Activated CD4-positive, alpha-beta T cell treated with anti-CD3 and anti-CD28 coated beads, Interleukin-2, amount 10 ng/mL, durations not matched to agents 24 days and 14 days (primary cell): ENCODE measurements around the gene TNFSF4. TPM values are rescaled to one million over a fixed set of nuclear protein-coding genes. Genes with fewer than 3 reads are reported as not detected.
A peak's percentile ranks its signal among the peaks of the same experiment; 100 is the strongest.
"Not testable (repeated sequence)": the region's sequence is repeated elsewhere in the genome, so short reads cannot be mapped to it uniquely, and the experiment has no call there.

Source experiments
- DNase-seq: peaks from one replicate; pipeline ENCODE4 v3.0.0; 2022
- H3K27ac Mint-ChIP-seq: one replicate; pipeline ENCODE4 v1.8.0; 2022; ENCODE audit warnings: mild to moderate bottlenecking, mixed read lengths
- H3K27me3 Mint-ChIP-seq: one replicate; pipeline ENCODE4 v1.8.0; 2022; ENCODE audit warnings: mixed read lengths
- H3K36me3 Mint-ChIP-seq: one replicate; pipeline ENCODE4 v1.8.0; 2022; ENCODE audit warnings: low read depth, mild to moderate bottlenecking, mixed read lengths
- H3K4me1 Mint-ChIP-seq: one replicate; pipeline ENCODE4 v1.8.0; 2021; ENCODE audit warnings: mixed read lengths
- H3K4me3 Mint-ChIP-seq: one replicate; pipeline ENCODE4 v1.8.0; 2022; ENCODE audit warnings: mild to moderate bottlenecking, moderate library complexity, mixed read lengths
- H3K9me3 Mint-ChIP-seq: one replicate; pipeline ENCODE4 v1.8.0; 2021; ENCODE audit warnings: mixed read lengths
- intact Hi-C: fragments of 100-400 bp; cut with micrococcal nuclease; formaldehyde crosslinking; loops from one replicate; pipeline ENCODE4 v1.15.1; 2023
- total RNA-seq: library from RNA; stranded (reverse); gene quantifications from 2 replicates; pipeline ENCODE4 v1.2.3, GENCODE V29; 2022

The TNFSF4 gene, protein sequence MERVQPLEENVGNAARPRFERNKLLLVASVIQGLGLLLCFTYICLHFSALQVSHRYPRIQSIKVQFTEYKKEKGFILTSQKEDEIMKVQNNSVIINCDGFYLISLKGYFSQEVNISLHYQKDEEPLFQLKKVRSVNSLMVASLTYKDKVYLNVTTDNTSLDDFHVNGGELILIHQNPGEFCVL
- 1.7 and 1.9 TPM in 2 replicates for total RNA-seq

DNA sequence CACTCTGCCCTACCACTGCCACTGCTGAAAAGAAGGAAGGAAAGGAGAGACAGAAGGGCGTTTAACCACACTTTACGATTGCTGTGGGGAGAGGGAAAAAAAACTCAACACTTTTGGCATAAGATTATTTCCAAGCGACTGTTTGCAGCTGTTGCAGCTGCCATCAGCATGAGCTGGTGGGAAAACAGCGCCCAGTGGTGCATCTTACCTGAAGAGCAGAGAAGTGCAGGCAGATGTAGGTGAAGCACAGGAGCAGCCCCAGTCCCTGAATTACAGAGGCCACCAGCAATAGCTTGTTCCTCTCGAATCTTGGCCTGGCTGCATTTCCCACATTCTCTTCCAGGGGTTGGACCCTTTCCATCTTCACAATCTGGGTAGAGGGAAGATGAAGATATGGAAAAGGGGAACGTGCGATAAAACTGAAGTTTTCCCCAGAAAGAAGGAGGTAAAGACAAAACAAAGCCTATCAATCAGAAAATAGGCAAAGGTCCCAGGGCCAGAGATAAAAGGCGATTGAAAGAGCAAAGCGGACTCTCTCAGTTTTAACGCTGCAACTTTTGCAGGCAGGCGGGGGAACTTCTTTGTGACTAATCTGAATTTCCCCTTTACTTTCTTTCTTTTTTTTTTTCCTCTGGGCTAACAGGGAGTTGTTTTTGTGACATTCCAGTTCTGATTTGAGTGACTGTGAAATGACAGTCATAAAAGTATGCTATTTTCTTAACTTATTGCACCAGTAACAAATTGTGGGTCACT lies at the start of gene TNFSF4:
Gene TNFSF4 (minus strand): TSS at position 516 of the 753 bp plus-strand sequence. CDS start 155 bp downstream, at position 361.
- intact Hi-C loops = loop anchor here (1.0 to 5.0 kb wide), 5 partner anchors 15 to 462 kb away; no protein-coding TSS in a partner anchor
- H3K27ac Mint-ChIP-seq = peak within 1 kb of the TSS; percentile 38
- H3K4me1 Mint-ChIP-seq = peaks cover 34% of the 10 kb centered on the region
- peak within 1 kb of the TSS; percentile 67 for H3K4me3 Mint-ChIP-seq
- peak; percentile 63 for DNase-seq
- H3K27me3 Mint-ChIP-seq = peaks cover 39% of the 10 kb centered on the region
- H3K9me3 Mint-ChIP-seq = no peaks in the 10 kb centered on the region
- no peaks in the 10 kb centered on the region for H3K36me3 Mint-ChIP-seq

DNA sequence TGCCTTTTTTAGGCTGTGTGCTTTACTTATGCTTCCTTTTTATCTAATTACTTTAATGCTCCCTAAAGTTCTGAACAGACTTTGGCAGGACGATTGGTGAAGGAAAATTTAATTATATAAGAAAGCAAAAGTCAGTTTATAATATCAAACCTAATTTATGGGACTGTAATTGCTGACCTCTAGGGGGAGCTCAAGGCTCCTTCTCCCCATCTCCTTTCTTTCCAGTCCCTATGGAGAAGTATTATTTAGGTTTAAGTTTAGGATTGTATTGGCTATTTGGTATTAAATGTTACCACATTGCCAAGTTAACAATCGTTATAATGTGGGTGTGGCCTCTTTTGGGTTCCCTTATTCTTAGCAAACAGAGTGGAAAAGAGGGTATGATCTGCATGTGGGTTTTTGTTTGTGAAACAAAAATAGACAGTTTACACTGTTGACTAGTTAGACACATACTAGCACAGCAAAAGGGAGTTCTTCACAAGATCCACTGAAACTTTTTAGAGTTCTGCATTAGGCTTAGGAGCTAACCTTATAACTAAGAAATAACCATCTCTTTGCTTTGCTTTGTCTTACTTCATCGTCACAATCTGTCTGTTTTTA lies 48.2 kb upstream of the TNFSF4 start:
- Mint-ChIP-seq H3K4me3 (no peak overlapping the region), H3K27ac (no peak overlapping the region), H3K9me3 (no peaks in the 10 kb centered on the region), H3K27me3 (peaks cover 2% of the 10 kb centered on the region), H3K36me3 (no peaks in the 10 kb centered on the region), H3K4me1 (no peaks in the 10 kb centered on the region)
- intact Hi-C loops = loop anchor here (10.0 kb wide), 1 partner anchor 149 kb away; no protein-coding TSS in a partner anchor
- no peak for DNase-seq

DNA sequence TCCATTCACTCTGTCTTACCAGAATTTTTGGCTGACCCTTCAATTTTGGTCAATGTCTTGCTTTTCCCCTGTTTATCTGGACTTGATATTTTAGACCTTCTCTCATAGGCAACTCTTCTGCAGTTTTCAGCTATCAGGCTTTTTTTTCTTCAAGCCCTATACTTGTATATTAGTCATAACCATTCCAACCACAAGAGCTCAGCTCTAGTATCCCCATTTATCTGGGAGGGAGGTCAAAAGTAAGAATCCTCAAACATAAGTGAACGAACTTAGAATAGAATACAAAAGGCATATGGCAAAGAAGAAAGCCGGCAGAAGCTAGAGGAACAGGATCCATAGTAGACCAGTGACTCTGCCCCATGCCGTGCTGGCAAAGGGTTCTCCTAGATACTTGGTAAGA lies 45.9 kb upstream of the TNFSF4 start:
- H3K27me3 Mint-ChIP-seq = peaks cover 4% of the 10 kb centered on the region
- H3K4me3 Mint-ChIP-seq = no peak overlapping the region
- H3K4me1 Mint-ChIP-seq = no peaks in the 10 kb centered on the region
- no peaks in the 10 kb centered on the region for H3K9me3 Mint-ChIP-seq
- no peak overlapping the region for H3K27ac Mint-ChIP-seq
- H3K36me3 Mint-ChIP-seq = no peaks in the 10 kb centered on the region
- DNase-seq = no peak
- intact Hi-C loops = loop anchor here (10.0 kb wide), 1 partner anchor 152 kb away; no protein-coding TSS in a partner anchor

DNA sequence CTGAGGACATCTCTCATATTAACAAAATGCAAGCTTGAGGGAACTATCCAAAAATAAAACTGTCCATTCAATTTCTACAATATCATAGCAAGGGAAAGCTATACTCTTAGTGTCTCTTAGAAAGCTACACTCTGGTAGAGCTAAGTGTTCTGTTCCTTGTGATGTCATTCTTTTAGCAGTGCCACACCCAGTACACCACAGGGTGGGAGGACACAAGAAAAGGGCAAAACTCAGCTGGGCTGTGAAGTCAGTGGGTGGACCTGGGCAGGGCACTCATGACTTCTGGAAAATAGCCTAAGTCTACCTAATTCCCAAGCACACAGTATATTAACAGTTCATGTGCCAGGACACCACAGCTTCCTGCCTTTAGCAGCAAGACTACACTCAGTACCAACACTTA lies 42.2 kb upstream of the TNFSF4 start:
- Mint-ChIP-seq H3K27me3 (peaks cover 4% of the 10 kb centered on the region), H3K27ac (no peak overlapping the region), H3K36me3 (no peaks in the 10 kb centered on the region), H3K4me3 (no peak overlapping the region), H3K9me3 (no peaks in the 10 kb centered on the region), H3K4me1 (no peaks in the 10 kb centered on the region)
- no peak for DNase-seq
- intact Hi-C loops = no loop called here

DNA sequence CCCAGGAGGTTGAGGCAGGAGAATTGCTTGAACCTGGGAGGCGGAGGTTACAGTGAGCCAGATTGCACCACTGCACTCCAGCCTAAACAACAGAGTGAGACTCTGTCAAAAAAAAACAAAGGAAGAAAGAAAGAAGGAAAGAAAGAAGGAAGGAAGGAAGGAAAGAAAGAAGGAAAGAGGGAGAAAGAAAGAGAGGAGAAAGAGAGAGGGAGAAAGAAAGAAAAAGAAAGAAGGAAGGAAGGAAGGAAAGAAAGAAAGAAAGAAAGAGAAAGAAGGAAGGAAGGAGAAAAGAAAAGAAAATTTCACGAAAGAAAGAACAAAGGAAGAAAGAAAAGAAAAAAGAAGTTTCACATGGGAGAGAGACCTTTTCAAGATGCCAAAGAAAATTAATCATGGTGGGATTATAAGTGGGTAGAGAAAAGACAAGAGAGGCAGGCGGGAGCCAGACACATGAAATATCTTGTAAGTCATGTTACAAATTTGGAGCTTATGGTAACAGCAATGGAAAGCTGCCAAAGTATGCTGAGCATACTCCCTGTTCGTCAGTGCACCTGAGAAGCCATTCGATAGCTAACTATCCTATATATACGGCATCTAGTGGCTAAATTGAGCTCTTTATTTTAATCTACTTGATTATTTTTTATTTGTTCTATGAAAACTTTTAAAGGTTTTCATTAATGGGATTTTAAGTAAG lies 41.3 kb upstream of the TNFSF4 start:
- no peak overlapping the region for H3K27ac Mint-ChIP-seq
- peaks cover 5% of the 10 kb centered on the region for H3K9me3 Mint-ChIP-seq
- no peaks in the 10 kb centered on the region for H3K36me3 Mint-ChIP-seq
- H3K4me3 Mint-ChIP-seq = no peak overlapping the region
- H3K27me3 Mint-ChIP-seq = peaks cover 4% of the 10 kb centered on the region
- intact Hi-C loops = no loop called here
- no peak for DNase-seq
- no peaks in the 10 kb centered on the region for H3K4me1 Mint-ChIP-seq

DNA sequence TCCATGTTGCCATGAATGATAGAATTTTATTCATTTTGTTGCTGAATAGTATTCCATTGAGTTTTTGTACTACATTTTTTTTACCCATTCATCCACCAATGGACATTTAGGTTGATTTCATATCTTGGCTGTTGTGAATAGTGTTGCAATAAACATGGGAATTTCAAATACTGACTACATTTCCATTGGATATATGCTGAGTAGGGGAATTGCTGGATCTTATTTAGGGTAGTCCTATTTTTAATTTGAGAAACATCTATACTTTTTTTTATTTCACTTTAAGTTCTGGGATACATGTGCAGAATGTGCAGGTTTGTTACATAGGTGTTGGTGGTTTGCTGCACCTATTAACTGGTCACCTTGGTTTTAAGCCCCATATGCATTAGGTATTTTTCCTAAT lies 38.8 kb upstream of the TNFSF4 start:
- Mint-ChIP-seq H3K4me3 (no peak overlapping the region), H3K9me3 (peaks cover 19% of the 10 kb centered on the region), H3K36me3 (no peaks in the 10 kb centered on the region), H3K4me1 (no peaks in the 10 kb centered on the region), H3K27me3 (peaks cover 2% of the 10 kb centered on the region), H3K27ac (no peak overlapping the region)
- intact Hi-C loops = no loop called here
- no peak for DNase-seq

DNA sequence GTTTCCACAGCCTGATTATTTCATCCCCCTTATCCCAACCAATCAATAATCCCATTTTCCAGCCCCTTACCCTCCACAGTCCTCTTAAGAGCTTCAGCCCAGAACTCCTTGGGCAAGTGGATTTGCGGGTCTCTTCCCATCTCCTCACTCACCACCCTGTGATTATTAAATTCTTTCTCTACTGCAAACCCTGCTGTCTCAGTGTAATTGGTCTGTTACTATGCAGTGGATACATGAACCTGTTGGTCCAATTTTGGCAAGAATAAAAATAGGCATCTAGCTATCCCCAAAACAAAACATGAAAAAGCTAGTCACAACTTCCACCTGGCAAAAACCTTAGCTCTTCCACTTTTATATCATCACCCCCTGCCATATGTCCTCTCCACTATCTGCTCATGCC lies 36.2 kb upstream of the TNFSF4 start:
- Mint-ChIP-seq H3K27ac (no peak overlapping the region), H3K27me3 (no peaks in the 10 kb centered on the region)

DNA sequence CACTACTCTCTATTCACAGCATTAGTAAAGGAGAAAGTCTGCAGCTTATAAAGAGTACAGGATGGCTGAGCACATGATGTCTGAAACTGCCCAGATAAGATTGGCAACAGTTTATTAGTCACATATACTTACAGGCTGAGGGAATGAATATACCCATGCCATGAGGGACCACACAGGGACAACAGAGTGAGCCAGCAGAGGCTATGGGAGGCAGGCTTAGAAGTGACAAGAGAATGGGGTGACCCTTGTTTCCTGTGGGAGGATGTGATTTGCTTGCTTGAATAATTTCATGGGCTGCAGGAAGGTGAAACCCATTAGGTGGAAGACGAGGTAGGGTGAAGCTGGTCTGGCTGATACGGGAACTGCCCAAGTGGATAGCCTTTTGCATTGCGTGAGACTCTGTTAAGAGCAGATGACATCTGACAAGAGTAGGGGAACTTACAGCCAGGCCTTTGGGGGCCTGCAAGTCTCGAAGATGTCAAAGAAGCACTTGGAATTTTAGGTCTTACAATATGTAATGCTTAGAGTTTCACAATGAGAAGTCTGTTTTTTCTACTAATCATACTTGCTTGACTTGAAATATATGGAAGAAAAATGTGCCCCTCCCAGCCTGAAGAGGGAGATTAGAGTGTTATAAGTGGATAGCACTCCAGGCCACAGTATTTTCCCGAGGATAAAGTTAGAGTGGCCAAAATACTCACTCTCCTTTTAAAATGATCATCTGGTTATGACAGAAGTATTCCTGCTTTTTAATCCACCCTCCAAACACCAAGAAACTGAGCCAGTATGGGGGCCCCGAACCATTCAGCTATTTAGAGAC lies 34.6 kb upstream of the TNFSF4 start:
- H3K27me3 Mint-ChIP-seq = no peaks in the 10 kb centered on the region
- intact Hi-C loops = no loop called here
- peaks cover 29% of the 10 kb centered on the region for H3K9me3 Mint-ChIP-seq
- H3K27ac Mint-ChIP-seq = no peak overlapping the region
- DNase-seq = no peak
- H3K4me1 Mint-ChIP-seq = no peaks in the 10 kb centered on the region
- no peaks in the 10 kb centered on the region for H3K36me3 Mint-ChIP-seq
- H3K4me3 Mint-ChIP-seq = no peak overlapping the region

More for the DNA sequence above, 36.2 kb upstream of the TNFSF4 start:
- no peak for DNase-seq
- no peak overlapping the region for H3K4me3 Mint-ChIP-seq
- no peaks in the 10 kb centered on the region for H3K36me3 Mint-ChIP-seq
- no peaks in the 10 kb centered on the region for H3K4me1 Mint-ChIP-seq
- intact Hi-C loops = no loop called here
- peaks cover 23% of the 10 kb centered on the region for H3K9me3 Mint-ChIP-seq

DNA sequence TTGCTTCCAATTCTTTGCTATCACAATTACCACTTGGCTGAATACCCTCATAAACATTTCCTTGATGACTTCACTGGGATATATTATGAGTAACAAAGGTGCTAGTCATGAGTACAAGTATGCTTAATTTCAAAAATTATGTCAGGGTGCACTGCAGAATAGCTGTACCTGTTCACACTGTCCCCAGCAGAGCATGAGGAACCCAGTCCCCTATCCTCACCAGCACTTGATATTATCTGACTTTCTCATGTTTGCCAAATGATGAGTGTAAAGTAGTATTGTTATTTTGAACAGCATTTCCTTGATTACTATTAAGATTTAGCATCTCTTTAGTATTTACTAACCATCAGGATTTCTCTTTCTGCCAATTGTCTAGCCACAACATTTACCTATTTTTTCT lies 33.5 kb upstream of the TNFSF4 start:
- no peak overlapping the region for H3K27ac Mint-ChIP-seq
- H3K9me3 Mint-ChIP-seq = peaks cover 29% of the 10 kb centered on the region
- no peaks in the 10 kb centered on the region for H3K27me3 Mint-ChIP-seq
- DNase-seq = no peak
- no peaks in the 10 kb centered on the region for H3K36me3 Mint-ChIP-seq
- H3K4me3 Mint-ChIP-seq = no peak overlapping the region
- no peaks in the 10 kb centered on the region for H3K4me1 Mint-ChIP-seq
- intact Hi-C loops = no loop called here

DNA sequence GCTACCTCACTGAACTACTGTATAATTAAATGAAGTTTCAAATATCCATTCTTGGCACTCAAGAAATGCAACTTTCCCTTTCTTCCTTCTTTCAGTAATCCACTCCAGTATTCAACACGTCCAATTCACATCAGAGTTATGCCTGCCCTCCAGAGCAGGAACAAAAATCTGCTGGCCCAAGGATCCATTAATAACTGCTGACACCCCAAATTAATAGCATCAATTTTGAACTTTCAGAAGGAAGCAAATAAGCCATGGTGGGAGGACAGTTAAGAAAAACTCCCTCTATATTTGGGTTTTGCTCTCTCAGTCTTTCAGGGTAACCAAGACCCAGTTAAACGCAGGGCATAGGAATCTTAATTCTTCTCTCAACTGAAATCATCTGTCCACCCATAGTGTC lies 31.9 kb upstream of the TNFSF4 start:
- H3K27ac Mint-ChIP-seq = no peak overlapping the region
- H3K27me3 Mint-ChIP-seq = no peaks in the 10 kb centered on the region
- no peaks in the 10 kb centered on the region for H3K4me1 Mint-ChIP-seq
- H3K4me3 Mint-ChIP-seq = no peak overlapping the region
- no peak for DNase-seq
- intact Hi-C loops = no loop called here
- H3K36me3 Mint-ChIP-seq = no peaks in the 10 kb centered on the region
- H3K9me3 Mint-ChIP-seq = peaks cover 34% of the 10 kb centered on the region

DNA sequence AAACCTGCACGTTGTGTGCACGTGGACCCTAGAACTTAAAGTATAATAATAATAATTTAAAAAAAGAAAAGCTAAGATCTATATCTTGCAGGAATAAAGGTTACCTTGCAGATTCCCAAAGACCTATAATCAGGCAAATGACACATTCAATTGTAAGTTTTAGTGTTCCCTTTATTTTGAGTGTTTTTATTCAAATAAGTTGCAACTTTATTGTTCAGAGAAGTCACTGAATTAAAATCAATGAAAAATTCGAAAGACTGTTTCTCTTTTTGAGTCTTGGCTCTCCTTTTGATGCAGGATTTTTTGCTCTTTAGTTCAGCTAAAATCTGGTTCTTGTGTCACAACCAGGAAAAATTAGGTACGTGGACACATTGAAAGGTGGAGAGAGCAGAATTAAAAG lies 27.8 kb upstream of the TNFSF4 start:
- DNase-seq = no peak
- no peaks in the 10 kb centered on the region for H3K4me1 Mint-ChIP-seq
- H3K36me3 Mint-ChIP-seq = peaks cover 1% of the 10 kb centered on the region
- no peak overlapping the region for H3K27ac Mint-ChIP-seq
- H3K27me3 Mint-ChIP-seq = no peaks in the 10 kb centered on the region
- H3K9me3 Mint-ChIP-seq = peaks cover 25% of the 10 kb centered on the region
- no peak overlapping the region for H3K4me3 Mint-ChIP-seq
- intact Hi-C loops = no loop called here

DNA sequence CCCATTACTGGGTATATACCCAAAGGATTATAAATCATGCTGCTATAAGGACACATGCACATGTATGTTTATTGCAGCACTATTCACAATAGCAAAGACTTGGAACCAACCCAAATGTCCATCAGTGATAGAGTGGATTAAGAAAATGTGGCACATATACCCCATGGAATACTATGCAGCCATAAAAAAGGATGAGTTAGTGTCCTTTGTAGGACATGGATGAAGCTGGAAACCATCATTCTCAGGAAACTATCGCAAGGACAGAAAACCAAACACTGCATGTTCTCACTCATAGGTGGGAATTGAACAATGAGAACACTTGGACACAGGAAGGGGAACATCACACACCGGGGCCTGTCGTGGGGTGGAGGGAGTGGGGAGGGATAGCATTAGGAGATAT lies 27.3 kb upstream of the TNFSF4 start:
- H3K36me3 Mint-ChIP-seq, H3K27me3 Mint-ChIP-seq, H3K27ac Mint-ChIP-seq, DNase-seq, H3K4me1 Mint-ChIP-seq, H3K4me3 Mint-ChIP-seq, intact Hi-C loops: not testable (repeated sequence)
- H3K9me3 Mint-ChIP-seq = peaks cover 27% of the 10 kb centered on the region

DNA sequence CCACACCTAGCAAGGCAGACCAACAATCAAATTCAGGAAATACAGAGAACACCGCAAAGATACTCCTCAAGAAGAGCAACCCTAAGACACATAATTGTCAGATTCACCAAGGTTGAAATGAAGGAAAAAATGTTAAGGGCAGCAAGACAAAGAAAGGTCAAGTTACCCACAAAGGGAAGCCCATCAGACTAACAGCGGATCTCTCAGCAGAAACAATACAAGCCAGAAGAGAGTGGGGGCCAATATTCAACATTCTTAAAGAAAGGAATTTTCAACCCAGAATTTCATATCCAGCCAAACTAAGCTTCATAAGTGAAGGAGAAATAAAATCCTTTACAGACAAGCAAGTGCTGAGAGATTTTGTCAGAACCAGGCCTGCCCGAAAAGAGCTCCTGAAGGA lies 21.9 kb upstream of the TNFSF4 start:
- intact Hi-C loops, H3K27ac Mint-ChIP-seq, H3K27me3 Mint-ChIP-seq: not testable (repeated sequence)

More for the DNA sequence above, 21.9 kb upstream of the TNFSF4 start:
- not testable (repeated sequence) for DNase-seq, H3K4me3 Mint-ChIP-seq, H3K4me1 Mint-ChIP-seq, H3K36me3 Mint-ChIP-seq
- H3K9me3 Mint-ChIP-seq = peaks cover 12% of the 10 kb centered on the region
